Neural cell (in vitro differentiated cells): Measurements from ENCODE around the gene PHYH. TPM values are rescaled to one million over a fixed set of nuclear protein-coding genes. Genes with fewer than 3 reads are reported as not detected.

Source experiments
- H2AFZ ChIP-seq: fragments of 200-600, 300-800 bp; sonication (generic), shearing (Covaris generic); 2 replicates; pipeline ENCODE4 v1.6.0; 2014; ENCODE audit warnings: low read depth, mild to moderate bottlenecking, antibody characterized with exemption, low read length, moderate library complexity
- H3F3A ChIP-seq: fragments of 200-600 bp; shearing (Covaris generic); 2 replicates; pipeline ENCODE4 v1.6.1; 2016; ENCODE audit warnings: mild to moderate bottlenecking, moderate library complexity, mixed read lengths, antibody characterized with exemption, low read length; ENCODE audit not compliant: insufficient read depth, poor library complexity, severe bottlenecking
- H3K27ac ChIP-seq: fragments of 200-600, 300-800 bp; sonication (generic), shearing (Covaris generic); 2 replicates; pipeline ENCODE4 v1.5.1; 2014; ENCODE audit warnings: mild to moderate bottlenecking, low read length, moderate library complexity
- H3K27me3 ChIP-seq: fragments of 300-800, 200-600 bp; sonication (generic), shearing (Covaris generic); 2 replicates; pipeline ENCODE4 v1.6.0; 2014; ENCODE audit warnings: mild to moderate bottlenecking, low read depth, low read length, moderate library complexity; ENCODE audit not compliant: insufficient read depth
- H3K36me3 ChIP-seq: fragments of 300-800, 200-600 bp; sonication (generic), shearing (Covaris generic); 2 replicates; pipeline ENCODE4 v1.5.1; 2014; ENCODE audit warnings: mild to moderate bottlenecking, antibody characterized with exemption, low read length, moderate library complexity; ENCODE audit not compliant: insufficient read depth
- H3K4me2 ChIP-seq: fragments of 300-800, 200-600 bp; sonication (generic), shearing (Covaris generic); 2 replicates; pipeline ENCODE4 v1.6.0; 2014; ENCODE audit warnings: mild to moderate bottlenecking, low read length
- H3K4me3 ChIP-seq: fragments of 300-800, 200-600 bp; sonication (generic), shearing (Covaris generic); 2 replicates; pipeline ENCODE4 v1.5.1; 2014; ENCODE audit warnings: mild to moderate bottlenecking, low read length, moderate library complexity
- H3K79me2 ChIP-seq: fragments of 200-600 bp; shearing (Covaris generic); replicated peaks from 2 replicates; pipeline ENCODE4 v1.6.0; 2014; ENCODE audit warnings: mild to moderate bottlenecking, low read length, moderate library complexity; ENCODE audit not compliant: insufficient read depth
- H3K9ac ChIP-seq: fragments of 300-800, 200-600 bp; sonication (generic), shearing (Covaris generic); 2 replicates; pipeline ENCODE4 v1.6.1; 2016; ENCODE audit warnings: mild to moderate bottlenecking, low read length, mixed read lengths
- H3K9me2 ChIP-seq: fragments of 200-600 bp; shearing (Covaris generic); 2 replicates; pipeline ENCODE4 v1.6.1; 2016; ENCODE audit warnings: mild to moderate bottlenecking, low read length, mixed read lengths; ENCODE audit not compliant: insufficient read depth
- H3K9me3 ChIP-seq: fragments of 200-600, 300-800 bp; sonication (generic), shearing (Covaris generic); 2 replicates; pipeline ENCODE4 v1.6.1; 2016; ENCODE audit warnings: mild to moderate bottlenecking, mixed run types, low read length, moderate library complexity, mixed read lengths
- H4K20me1 ChIP-seq: fragments of 200-600 bp; shearing (Covaris generic); 2 replicates; pipeline ENCODE4 v1.6.1; 2016; ENCODE audit warnings: mild to moderate bottlenecking, mixed run types; ENCODE audit not compliant: insufficient read depth
- EP300 ChIP-seq: fragments of 450-650 bp; conservative IDR thresholded peaks from 2 replicates; pipeline ENCODE4 v1.6.1; 2014; ENCODE audit warnings: antibody characterized with exemption, mild to moderate bottlenecking, moderate library complexity; ENCODE audit not compliant: poor library complexity, severe bottlenecking
- EZH2 ChIP-seq: fragments of 200-600, 300-800 bp; shearing (Covaris generic), sonication (generic); IDR thresholded peaks from 2 replicates; pipeline ENCODE4 v1.6.1; 2014; ENCODE audit warnings: antibody characterized with exemption, low read length, borderline replicate concordance, mild to moderate bottlenecking; ENCODE audit not compliant: insufficient read depth, poor library complexity, severe bottlenecking
- MXI1 ChIP-seq: fragments of 450-650 bp; conservative IDR thresholded peaks from 2 replicates; pipeline ENCODE4 v1.6.1; 2014; ENCODE audit warnings: antibody characterized with exemption, mild to moderate bottlenecking; ENCODE audit not compliant: poor library complexity, severe bottlenecking
- POLR2AphosphoS5 ChIP-seq: IDR thresholded peaks from 2 replicates; pipeline ENCODE4 v1.6.1; 2012
- RAD21 ChIP-seq: fragments of 450-650 bp; conservative IDR thresholded peaks from 2 replicates; pipeline ENCODE4 v1.6.1; 2014; ENCODE audit warnings: antibody characterized with exemption, mild to moderate bottlenecking, moderate library complexity
- SMC3 ChIP-seq: fragments of 450-650 bp; conservative IDR thresholded peaks from 2 replicates; pipeline ENCODE4 v1.6.1; 2014; ENCODE audit warnings: antibody characterized with exemption, mild to moderate bottlenecking, moderate library complexity; ENCODE audit not compliant: poor library complexity
- TAF1 ChIP-seq: IDR thresholded peaks from 2 replicates; pipeline ENCODE4 v1.6.1; 2012; ENCODE audit warnings: low read depth
- polyA plus RNA-seq: library from polyadenylated mRNA; depleted of rRNA; stranded (reverse); fragments of >200 nt; gene quantifications from 2 replicates; pipeline ENCODE4 v1.2.3, GENCODE V29; 2014
- TF ChIP-seq, protein P1 (sequence below): IDR thresholded peaks from 2 replicates; pipeline ENCODE4 v1.6.1; 2012; ENCODE audit warnings: borderline replicate concordance
- TF ChIP-seq, protein P2 (sequence below): fragments of 450-650 bp; IDR thresholded peaks from 2 replicates; pipeline ENCODE4 v1.5.1; 2014; ENCODE audit warnings: antibody characterized with exemption, mild to moderate bottlenecking, moderate library complexity; ENCODE audit not compliant: poor library complexity, severe bottlenecking

The PHYH gene
- polyA plus RNA-seq, 1 donor from 2014 or later, result 7.7 TPM

DNA sequence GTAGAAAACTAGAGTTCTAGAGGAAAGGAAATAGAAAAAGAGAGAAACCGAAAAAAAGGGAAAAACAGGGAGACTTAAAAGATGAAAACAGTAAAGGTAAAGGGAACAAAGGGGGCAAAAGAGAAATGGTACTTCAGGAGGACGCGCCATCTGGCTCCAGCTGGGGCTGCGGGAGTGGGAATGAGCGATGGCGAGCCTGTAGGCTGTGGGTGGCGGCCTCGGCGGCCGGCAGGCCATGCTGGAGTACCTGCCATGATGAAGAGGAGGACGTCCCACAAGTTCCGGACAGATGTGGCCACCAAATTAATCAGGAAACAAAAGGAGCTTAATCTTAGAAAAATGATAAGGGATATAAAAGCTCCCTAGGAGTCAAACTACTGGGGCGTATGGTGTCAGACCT, 21.7 kb upstream of the PHYH start:
- TF ChIP-seq SMC3 (no peak), TAF1 (no peak), POLR2AphosphoS5 (no peak), EP300 (no peak), MXI1 (no peak), RAD21 (no peak), EZH2 (no peak)
- TF ChIP-seq, protein P1, sequence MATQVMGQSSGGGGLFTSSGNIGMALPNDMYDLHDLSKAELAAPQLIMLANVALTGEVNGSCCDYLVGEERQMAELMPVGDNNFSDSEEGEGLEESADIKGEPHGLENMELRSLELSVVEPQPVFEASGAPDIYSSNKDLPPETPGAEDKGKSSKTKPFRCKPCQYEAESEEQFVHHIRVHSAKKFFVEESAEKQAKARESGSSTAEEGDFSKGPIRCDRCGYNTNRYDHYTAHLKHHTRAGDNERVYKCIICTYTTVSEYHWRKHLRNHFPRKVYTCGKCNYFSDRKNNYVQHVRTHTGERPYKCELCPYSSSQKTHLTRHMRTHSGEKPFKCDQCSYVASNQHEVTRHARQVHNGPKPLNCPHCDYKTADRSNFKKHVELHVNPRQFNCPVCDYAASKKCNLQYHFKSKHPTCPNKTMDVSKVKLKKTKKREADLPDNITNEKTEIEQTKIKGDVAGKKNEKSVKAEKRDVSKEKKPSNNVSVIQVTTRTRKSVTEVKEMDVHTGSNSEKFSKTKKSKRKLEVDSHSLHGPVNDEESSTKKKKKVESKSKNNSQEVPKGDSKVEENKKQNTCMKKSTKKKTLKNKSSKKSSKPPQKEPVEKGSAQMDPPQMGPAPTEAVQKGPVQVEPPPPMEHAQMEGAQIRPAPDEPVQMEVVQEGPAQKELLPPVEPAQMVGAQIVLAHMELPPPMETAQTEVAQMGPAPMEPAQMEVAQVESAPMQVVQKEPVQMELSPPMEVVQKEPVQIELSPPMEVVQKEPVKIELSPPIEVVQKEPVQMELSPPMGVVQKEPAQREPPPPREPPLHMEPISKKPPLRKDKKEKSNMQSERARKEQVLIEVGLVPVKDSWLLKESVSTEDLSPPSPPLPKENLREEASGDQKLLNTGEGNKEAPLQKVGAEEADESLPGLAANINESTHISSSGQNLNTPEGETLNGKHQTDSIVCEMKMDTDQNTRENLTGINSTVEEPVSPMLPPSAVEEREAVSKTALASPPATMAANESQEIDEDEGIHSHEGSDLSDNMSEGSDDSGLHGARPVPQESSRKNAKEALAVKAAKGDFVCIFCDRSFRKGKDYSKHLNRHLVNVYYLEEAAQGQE, result no peak
- TF ChIP-seq, protein P2, sequence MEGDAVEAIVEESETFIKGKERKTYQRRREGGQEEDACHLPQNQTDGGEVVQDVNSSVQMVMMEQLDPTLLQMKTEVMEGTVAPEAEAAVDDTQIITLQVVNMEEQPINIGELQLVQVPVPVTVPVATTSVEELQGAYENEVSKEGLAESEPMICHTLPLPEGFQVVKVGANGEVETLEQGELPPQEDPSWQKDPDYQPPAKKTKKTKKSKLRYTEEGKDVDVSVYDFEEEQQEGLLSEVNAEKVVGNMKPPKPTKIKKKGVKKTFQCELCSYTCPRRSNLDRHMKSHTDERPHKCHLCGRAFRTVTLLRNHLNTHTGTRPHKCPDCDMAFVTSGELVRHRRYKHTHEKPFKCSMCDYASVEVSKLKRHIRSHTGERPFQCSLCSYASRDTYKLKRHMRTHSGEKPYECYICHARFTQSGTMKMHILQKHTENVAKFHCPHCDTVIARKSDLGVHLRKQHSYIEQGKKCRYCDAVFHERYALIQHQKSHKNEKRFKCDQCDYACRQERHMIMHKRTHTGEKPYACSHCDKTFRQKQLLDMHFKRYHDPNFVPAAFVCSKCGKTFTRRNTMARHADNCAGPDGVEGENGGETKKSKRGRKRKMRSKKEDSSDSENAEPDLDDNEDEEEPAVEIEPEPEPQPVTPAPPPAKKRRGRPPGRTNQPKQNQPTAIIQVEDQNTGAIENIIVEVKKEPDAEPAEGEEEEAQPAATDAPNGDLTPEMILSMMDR, result no peak
- no peaks in the 10 kb centered on the region for H3K36me3 ChIP-seq
- H3K4me3 ChIP-seq, result no peak overlapping the region
- no peaks in the 10 kb centered on the region for H4K20me1 ChIP-seq
- no peaks in the 10 kb centered on the region for H3K27me3 ChIP-seq
- no peaks in the 10 kb centered on the region for H3K9me2 ChIP-seq
- no peak overlapping the region for H3K9ac ChIP-seq
- H3K9me3 ChIP-seq, result no peaks in the 10 kb centered on the region
- H2AFZ ChIP-seq, result no peak overlapping the region
- H3F3A ChIP-seq, result no peaks in the 10 kb centered on the region
- no peak overlapping the region for H3K27ac ChIP-seq
- H3K79me2 ChIP-seq, result no peaks in the 10 kb centered on the region
- H3K4me2 ChIP-seq, result no peak overlapping the region

DNA sequence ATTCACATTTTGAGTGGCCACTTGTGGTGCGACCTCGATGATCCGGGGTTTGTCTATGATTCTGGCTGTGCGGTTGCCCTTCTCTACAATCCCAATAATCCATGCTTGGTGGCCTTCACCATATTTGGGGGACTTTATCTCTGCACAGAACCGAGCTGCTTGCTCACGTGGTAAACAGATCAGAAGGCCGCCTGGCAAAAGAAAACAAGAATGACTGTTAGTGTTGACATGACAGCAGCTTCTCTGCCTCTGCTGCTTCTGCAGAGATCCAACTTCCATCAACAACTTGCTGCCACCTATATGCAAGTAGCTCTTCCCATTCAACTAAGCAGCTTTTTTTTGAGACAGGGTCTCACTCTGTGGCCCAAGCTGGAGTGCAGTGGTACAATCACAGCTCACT, 19.3 kb upstream of the PHYH start:
- Histone ChIP-seq H3K27me3 (no peaks in the 10 kb centered on the region), H4K20me1 (no peaks in the 10 kb centered on the region), H3K36me3 (no peaks in the 10 kb centered on the region), H3K9me3 (no peaks in the 10 kb centered on the region), H3K4me2 (no peak overlapping the region), H3K9me2 (no peaks in the 10 kb centered on the region), H3K79me2 (no peaks in the 10 kb centered on the region), H3F3A (no peaks in the 10 kb centered on the region), H2AFZ (no peak overlapping the region), H3K27ac (no peak overlapping the region), H3K9ac (no peak overlapping the region), H3K4me3 (no peak overlapping the region)
- TF ChIP-seq SMC3 (no peak), MXI1 (no peak), TAF1 (no peak), RAD21 (no peak), EZH2 (no peak), POLR2AphosphoS5 (no peak), EP300 (no peak)
- TF ChIP-seq, protein P2, result no peak
- TF ChIP-seq, protein P1, result no peak
